Gastrocnemius medialis (tissue), 4 donors: ENCODE data around the gene PHF1.

Source experiments
- POLR2A ChIP-seq, 2 donors: fragments of 450-650 bp; IDR thresholded peaks; one replicate each; pipeline ENCODE4 v1.6.1; 2017; ENCODE audit warnings: antibody characterized with exemption in 2 of 2, mild to moderate bottlenecking in 2 of 2, moderate library complexity in 2 of 2
- TF ChIP-seq, protein P1 (sequence below), 5 experiments: fragments of 450-650 bp in 3 of 5; fragments of 200-600 bp in 2 of 5; sonication (generic) in 2 of 5; IDR thresholded peaks in 4 of 5; conservative IDR thresholded peaks in 1 of 5; 1 replicate in 4 of 5; 2 replicates in 1 of 5; pipeline ENCODE4 v1.5.1; 2016 to 2019; ENCODE audit warnings: antibody characterized with exemption in 5 of 5, mild to moderate bottlenecking in 3 of 5, moderate library complexity in 3 of 5

DNA sequence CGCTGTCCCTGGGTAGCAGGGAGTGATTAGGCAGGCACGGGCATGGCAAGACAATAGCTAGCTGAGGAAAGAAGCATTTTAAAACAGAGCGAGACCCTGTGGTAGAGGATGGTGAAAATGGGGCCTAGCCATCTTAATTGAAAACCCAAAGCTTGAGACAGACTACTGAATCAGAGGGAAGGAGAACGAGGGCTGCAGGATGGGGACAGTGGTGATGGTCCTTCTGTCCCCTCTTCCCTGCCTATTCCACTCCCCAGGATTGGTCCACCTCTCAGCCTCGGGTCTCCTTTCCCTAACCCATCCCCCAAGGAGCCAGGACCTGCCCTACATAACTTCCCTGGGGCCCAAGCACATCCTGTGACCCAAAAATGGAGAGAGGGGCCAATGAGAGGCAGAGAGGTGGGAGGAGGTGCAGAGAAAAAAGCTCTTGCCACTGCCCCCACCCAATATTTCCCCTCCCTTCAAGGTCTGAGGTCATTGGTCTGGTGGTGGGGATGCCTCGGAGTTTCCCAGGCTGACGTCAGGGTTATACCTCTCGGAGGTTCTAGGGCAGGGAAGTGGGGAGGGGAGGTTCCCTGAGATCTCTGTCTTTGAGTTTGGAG is 8.0 kb downstream of the PHF1 start:
- TF ChIP-seq, protein P1, sequence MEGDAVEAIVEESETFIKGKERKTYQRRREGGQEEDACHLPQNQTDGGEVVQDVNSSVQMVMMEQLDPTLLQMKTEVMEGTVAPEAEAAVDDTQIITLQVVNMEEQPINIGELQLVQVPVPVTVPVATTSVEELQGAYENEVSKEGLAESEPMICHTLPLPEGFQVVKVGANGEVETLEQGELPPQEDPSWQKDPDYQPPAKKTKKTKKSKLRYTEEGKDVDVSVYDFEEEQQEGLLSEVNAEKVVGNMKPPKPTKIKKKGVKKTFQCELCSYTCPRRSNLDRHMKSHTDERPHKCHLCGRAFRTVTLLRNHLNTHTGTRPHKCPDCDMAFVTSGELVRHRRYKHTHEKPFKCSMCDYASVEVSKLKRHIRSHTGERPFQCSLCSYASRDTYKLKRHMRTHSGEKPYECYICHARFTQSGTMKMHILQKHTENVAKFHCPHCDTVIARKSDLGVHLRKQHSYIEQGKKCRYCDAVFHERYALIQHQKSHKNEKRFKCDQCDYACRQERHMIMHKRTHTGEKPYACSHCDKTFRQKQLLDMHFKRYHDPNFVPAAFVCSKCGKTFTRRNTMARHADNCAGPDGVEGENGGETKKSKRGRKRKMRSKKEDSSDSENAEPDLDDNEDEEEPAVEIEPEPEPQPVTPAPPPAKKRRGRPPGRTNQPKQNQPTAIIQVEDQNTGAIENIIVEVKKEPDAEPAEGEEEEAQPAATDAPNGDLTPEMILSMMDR (IDR thresholded peaks at IDR 0.05 in 4 of 5, conservative IDR thresholded peaks at IDR 0.05 in 1 of 5): no peak
- no peak for TF ChIP-seq POLR2A (IDR thresholded peaks at IDR 0.05)
